ENCODE results near the gene GGA3. TPM values are rescaled to one million over a fixed set of nuclear protein-coding genes. Genes with fewer than 3 reads are reported as not detected.

Gene GGA3
- total RNA-seq, 1 donor = 14.2 TPM

DNA sequence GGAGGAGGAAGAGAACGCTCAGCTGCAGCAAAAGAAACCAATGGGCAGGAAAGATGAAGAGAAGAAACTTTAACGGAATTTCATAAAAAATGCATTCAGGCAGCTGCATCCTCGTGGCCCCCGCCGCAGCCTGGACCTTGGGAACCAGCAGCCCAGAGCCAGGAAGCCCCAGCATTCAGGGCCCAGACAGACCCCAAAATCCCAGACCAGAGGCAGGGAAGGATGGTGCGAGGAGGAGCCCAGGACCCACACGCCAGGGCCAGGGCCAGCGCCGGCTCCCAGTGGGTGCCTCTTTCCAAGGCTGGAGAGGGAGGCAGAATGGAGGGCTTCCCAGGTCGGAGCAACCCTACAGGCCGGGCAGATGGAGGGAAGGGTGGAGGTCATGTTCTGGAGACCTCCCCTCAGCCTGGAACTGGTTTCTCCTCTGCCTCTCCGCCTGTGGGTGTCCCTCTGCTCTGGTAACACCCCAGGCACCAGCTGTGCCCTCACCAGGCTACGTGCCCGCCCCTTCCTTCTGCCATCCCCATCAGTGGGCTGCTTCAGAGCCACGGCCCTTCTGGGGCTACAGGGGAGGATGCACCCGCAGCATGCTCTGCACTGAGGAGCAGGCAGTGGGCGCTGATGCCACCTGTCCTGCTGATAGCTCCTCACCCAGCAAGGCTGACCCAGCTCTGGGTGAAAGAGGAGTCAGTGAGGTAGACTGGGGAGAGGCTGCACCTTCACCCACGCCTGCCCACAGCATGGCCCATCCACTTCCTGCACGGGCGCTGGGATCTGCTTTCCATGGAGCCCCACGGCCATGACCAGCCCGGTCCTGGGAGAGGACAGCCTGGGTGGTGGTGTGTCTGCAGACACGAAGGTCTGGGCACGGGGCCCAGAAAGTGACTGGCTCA, 10.8 kb upstream of the GGA3 start:
- H3K4me3 ChIP-seq (ENCODE audit: low read depth, low read length) = peak overlapping the region; percentile 77
- TF ChIP-seq, protein P1, sequence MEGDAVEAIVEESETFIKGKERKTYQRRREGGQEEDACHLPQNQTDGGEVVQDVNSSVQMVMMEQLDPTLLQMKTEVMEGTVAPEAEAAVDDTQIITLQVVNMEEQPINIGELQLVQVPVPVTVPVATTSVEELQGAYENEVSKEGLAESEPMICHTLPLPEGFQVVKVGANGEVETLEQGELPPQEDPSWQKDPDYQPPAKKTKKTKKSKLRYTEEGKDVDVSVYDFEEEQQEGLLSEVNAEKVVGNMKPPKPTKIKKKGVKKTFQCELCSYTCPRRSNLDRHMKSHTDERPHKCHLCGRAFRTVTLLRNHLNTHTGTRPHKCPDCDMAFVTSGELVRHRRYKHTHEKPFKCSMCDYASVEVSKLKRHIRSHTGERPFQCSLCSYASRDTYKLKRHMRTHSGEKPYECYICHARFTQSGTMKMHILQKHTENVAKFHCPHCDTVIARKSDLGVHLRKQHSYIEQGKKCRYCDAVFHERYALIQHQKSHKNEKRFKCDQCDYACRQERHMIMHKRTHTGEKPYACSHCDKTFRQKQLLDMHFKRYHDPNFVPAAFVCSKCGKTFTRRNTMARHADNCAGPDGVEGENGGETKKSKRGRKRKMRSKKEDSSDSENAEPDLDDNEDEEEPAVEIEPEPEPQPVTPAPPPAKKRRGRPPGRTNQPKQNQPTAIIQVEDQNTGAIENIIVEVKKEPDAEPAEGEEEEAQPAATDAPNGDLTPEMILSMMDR (IDR thresholded peaks at IDR 0.05; ENCODE audit: insufficient read depth, low read depth, low read length) = no peak
- DNase-seq (ENCODE audit: low read depth) = no peak

DNA sequence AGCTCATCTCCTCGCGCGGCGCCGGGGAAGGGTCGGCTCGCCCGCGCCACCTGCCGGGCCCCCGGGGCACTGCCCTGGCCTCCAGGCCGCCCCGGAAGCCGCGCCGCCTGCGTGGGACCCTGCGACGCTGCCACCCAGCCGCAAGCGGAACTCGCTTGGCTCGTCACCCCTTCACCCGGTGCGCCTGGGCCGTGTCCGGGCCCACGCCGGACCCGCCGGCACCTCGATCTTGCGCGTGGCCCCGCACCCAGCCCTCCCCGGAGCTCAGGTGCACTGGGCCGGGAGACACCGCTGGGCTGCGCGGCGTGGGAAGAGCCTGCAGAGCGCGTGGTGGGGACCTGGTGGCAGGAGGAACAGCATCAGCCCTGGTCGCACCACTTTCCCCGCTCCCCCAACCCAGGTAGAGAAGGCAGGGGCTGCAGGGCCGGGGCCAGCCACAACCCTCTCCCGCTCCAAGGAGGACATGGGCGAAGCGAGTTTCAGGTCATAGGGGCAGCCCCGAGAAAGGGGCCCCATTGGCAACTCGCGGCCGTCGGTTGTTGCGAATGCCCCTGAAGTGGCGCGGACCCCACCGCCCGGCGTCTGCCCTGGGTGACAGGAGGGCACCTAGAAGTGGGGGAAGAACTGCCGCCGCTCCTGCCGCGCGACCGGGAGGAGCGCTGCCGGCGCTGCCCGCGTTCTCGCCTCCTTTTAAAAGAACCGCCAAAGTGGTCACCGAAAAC, 10.0 kb upstream of the GGA3 start:
- TF ChIP-seq, protein P1 (IDR thresholded peaks at IDR 0.05; ENCODE audit: insufficient read depth, low read depth, low read length) = peak; percentile 41
- peak overlapping the region; percentile 77 for H3K4me3 ChIP-seq (ENCODE audit: low read depth, low read length)
- peak; percentile 66 for DNase-seq (ENCODE audit: low read depth)

DNA sequence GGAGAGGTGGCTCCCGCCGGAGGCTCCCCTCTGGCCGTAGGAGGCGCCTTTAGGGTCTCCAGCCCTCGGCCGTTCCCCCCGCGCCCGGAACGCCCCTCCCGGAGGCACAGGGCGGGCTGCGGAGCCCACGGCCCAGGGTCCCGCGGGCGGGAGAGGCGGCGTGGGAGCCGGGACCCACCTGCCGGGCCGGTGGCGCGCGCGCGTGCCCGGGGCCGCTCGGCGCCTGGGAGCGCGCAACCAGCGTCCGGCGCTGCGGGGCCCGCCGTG, 9.5 kb upstream of the GGA3 start, which contains the start of gene MIF4GD:
Gene MIF4GD, minus strand, starts transcription at position 266 of the 267 bp plus-strand sequence. CDS start 1,036 bp downstream, outside the sequence.
- TF ChIP-seq, protein P1 (IDR thresholded peaks at IDR 0.05; ENCODE audit: insufficient read depth, low read depth, low read length) = no peak
- DNase-seq (ENCODE audit: low read depth) = no peak
- peak within 1 kb of the TSS; percentile 88 for H3K4me3 ChIP-seq (ENCODE audit: low read depth, low read length)

DNA sequence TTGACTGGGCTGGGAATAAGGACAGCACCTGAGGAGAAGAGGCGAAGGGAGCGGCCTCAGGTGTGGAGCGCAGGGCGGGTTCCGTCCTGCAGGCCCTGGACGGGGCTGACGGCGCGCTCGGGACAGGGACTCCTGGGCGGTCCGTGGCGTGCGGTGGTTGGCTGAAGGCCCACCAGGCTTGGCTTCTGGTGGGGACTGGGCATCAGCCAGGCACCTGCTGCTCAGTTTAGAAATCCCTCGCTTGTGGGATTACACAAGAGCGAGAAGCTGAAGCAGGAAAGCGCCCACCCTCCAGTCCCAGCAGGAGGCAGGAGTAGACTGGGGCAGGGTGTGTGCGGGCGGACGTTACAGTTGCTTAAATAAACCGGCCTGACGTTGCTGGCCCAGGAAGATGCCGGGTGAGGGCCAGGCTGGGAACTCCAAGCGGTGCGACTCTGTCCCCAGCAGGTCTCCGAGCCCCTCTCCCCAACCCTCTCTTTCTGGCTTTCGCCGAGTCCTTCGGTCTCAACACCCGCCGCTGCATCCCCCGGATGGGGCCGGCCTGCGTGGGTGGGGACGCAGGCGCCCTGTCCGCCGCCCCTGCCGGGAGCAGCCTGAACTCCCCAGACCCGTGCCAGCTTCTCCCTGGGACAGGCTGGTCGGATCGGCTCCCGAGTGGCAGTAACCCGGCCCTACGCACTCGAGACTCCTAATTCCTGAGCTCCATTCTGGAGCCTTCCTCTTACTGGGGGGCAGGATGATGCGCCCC, 9.0 kb upstream of the GGA3 start:
- H3K4me3 ChIP-seq (ENCODE audit: low read depth, low read length) = peak overlapping the region; percentile 88
- peak; percentile 86 for DNase-seq (ENCODE audit: low read depth)
- TF ChIP-seq, protein P1 (IDR thresholded peaks at IDR 0.05; ENCODE audit: insufficient read depth, low read depth, low read length) = peak; percentile 64

DNA sequence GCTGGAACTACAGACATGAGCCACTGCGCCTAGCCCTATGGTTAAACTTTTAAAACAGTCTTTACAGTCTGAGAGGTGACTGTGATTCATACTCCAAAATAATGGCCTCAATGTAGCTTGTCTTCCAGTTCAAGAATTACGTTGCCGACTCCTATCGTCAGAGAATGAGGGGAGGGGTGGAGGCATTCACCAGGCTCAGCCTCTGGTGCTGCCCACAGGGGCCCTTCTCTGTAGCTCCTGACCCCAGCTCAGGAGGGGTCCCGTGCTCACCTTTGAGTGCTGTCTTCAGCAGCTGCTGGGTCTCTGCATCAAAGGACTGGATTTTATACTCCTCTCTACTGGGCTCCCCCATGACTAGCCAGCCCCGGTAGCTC, 8.4 kb upstream of the GGA3 start:
- TF ChIP-seq, protein P1 (IDR thresholded peaks at IDR 0.05; ENCODE audit: insufficient read depth, low read depth, low read length) = no peak
- peak overlapping the region; percentile 88 for H3K4me3 ChIP-seq (ENCODE audit: low read depth, low read length)
- DNase-seq (ENCODE audit: low read depth) = no peak

DNA sequence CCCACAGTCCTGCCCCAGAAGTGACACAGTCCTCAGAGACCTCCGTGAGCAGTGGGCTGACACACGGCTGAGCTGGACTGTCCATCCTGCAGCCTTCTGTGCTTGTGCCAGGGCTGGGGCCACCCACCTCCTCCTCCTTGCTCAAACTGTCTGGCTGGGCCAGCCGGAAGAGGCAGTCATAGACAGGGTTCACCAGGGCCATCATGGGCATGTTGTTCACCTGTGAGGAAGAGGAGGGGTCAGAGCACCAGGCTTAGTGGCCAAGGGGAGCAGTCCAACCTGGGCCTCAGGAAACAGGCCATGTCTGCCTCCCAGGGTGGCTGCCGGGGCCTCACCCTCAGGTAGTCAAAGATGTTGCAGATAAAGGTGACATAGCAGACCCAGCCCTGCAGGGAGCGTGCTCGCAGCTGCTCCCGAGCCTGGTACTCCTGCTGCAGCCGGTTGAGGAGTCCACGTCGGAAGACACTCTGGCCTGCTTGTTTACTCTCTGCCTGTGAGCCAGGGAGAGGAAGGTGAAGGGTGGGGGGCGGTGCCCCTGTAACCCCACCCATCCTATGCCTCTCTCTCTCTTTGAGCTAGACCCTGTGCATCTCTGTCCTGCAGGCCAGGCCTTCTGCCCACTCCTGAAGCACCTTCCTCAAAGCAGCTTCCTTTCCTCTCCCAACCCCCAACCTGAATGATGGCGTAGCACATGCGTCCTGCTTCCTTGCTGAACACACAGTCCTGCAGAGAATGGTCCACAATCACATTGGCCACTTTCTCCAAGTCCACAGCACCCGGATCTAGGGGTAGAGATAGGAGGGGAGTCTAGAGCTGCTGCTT, 6.2 kb upstream of the GGA3 start:
- H3K4me3 ChIP-seq (ENCODE audit: low read depth, low read length) = no peak overlapping the region
- DNase-seq (ENCODE audit: low read depth) = no peak
- TF ChIP-seq, protein P1 (IDR thresholded peaks at IDR 0.05; ENCODE audit: insufficient read depth, low read depth, low read length) = no peak
